Measurements from ENCODE around the gene CCDC71. TPM values are rescaled to one million over a fixed set of nuclear protein-coding genes. Genes with fewer than 3 reads are reported as not detected.

Gene CCDC71
- total and polyA plus RNA-seq, 9 of the 15 experiments (the other 6 are each of a cell fraction or from before 2014, with no cell fraction given) = 0.13 to 19.3 (median 14.3) TPM

DNA sequence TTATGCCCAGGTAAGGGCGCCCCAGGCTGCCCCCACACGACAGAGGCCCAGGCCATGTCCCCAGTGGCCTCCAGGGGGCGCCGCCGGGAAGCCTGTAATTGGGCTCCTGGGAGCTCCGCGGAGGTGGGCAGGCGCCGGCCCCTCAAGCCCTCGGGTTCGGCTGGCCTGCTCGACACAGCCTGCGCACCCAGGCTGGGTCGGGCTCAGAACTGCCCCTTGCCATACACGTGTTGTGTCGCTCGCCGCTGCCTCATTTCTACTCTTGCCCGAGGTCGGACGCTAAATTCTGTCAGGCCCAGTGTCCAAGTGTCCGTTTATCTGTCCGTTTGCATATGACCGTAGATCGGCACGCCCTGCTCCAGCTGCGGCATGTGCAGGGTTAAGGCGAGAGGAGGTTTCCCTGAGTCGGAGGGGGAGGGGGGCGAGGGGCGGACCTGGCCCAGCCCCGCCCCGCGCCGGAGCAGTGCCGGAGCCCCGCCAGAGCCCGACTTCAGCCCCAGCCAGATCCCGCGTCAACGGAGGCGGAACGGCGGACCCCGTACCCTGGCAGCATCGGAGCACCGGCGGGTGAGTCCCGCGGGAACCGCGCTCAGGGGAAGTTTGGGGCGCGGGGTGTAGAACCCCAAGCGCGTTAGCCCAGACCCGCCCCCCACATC lies 5.1 kb upstream of the CCDC71 start, which contains the start of gene KLHDC8B (continued):
- TF ChIP-seq HDAC1 (IDR thresholded peaks at IDR 0.05) = peak in 1 of 2 experiments; percentile 91; a peak in 2 of 4 replicates
- no peak for TF ChIP-seq RFX1 (IDR thresholded peaks at IDR 0.05)
- TF ChIP-seq, protein P1, sequence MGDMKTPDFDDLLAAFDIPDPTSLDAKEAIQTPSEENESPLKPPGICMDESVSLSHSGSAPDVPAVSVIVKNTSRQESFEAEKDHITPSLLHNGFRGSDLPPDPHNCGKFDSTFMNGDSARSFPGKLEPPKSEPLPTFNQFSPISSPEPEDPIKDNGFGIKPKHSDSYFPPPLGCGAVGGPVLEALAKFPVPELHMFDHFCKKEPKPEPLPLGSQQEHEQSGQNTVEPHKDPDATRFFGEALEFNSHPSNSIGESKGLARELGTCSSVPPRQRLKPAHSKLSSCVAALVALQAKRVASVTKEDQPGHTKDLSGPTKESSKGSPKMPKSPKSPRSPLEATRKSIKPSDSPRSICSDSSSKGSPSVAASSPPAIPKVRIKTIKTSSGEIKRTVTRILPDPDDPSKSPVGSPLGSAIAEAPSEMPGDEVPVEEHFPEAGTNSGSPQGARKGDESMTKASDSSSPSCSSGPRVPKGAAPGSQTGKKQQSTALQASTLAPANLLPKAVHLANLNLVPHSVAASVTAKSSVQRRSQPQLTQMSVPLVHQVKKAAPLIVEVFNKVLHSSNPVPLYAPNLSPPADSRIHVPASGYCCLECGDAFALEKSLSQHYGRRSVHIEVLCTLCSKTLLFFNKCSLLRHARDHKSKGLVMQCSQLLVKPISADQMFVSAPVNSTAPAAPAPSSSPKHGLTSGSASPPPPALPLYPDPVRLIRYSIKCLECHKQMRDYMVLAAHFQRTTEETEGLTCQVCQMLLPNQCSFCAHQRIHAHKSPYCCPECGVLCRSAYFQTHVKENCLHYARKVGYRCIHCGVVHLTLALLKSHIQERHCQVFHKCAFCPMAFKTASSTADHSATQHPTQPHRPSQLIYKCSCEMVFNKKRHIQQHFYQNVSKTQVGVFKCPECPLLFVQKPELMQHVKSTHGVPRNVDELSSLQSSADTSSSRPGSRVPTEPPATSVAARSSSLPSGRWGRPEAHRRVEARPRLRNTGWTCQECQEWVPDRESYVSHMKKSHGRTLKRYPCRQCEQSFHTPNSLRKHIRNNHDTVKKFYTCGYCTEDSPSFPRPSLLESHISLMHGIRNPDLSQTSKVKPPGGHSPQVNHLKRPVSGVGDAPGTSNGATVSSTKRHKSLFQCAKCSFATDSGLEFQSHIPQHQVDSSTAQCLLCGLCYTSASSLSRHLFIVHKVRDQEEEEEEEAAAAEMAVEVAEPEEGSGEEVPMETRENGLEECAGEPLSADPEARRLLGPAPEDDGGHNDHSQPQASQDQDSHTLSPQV (IDR thresholded peaks at IDR 0.05) = peak; percentile 81; the same call in 1 of the 2 replicates
- TF ChIP-seq, protein P2, sequence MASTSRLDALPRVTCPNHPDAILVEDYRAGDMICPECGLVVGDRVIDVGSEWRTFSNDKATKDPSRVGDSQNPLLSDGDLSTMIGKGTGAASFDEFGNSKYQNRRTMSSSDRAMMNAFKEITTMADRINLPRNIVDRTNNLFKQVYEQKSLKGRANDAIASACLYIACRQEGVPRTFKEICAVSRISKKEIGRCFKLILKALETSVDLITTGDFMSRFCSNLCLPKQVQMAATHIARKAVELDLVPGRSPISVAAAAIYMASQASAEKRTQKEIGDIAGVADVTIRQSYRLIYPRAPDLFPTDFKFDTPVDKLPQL (IDR thresholded peaks at IDR 0.05; ENCODE audit: extremely low read depth, insufficient read length) = no peak
- TF ChIP-seq NFIX (CRISPR knock-in tag; IDR thresholded peaks at IDR 0.05; ENCODE audit: low read depth) = no peak
- TF ChIP-seq MITF (IDR thresholded peaks at IDR 0.05) = peak; percentile 46; the same call in 1 of the 2 replicates
- TF ChIP-seq UBTF (IDR thresholded peaks at IDR 0.05; ENCODE audit: borderline replicate concordance in 1 of 2, low read depth in 2 of 2, low read length in 2 of 2) = peak in 1 of 2 experiments; percentile 40; a peak in 1 of 4 replicates
- no peak for TF ChIP-seq CCAR2 (IDR thresholded peaks at IDR 0.05; ENCODE audit: low read depth, low read length)
- no peak for TF ChIP-seq CSDE1 (IDR thresholded peaks at IDR 0.05)
- TF ChIP-seq ZNF696 (CRISPR knock-in tag; conservative IDR thresholded peaks at IDR 0.05) = no peak
- no peak for TF ChIP-seq POU5F1 (IDR thresholded peaks at IDR 0.05; ENCODE audit: borderline replicate concordance, low read depth, low read length, partially characterized antibody)
- TF ChIP-seq TCFL5 (CRISPR knock-in tag; conservative IDR thresholded peaks at IDR 0.05) = no peak
- TF ChIP-seq SRSF9 (IDR thresholded peaks at IDR 0.05; ENCODE audit: borderline replicate concordance, low read depth, low read length) = no peak
- no peak for TF ChIP-seq POLR2B (IDR thresholded peaks at IDR 0.05; ENCODE audit: low read depth, partially characterized antibody)
- peak; percentile 83 to 86 for TF ChIP-seq NRF1 (conservative IDR thresholded peaks at IDR 0.05 in 1 of 2, IDR thresholded peaks at IDR 0.05 in 1 of 2)
- peak; percentile 72 to 77 for TF ChIP-seq MAZ (CRISPR knock-in tag; conservative IDR thresholded peaks at IDR 0.05 in 1 of 2, IDR thresholded peaks at IDR 0.05 in 1 of 2)
- TF ChIP-seq WHSC1 (IDR thresholded peaks at IDR 0.05; ENCODE audit: low read length) = no peak
- TF ChIP-seq GATA2 (CRISPR knock-in tag; IDR thresholded peaks at IDR 0.05) = peak; percentile 79
- no peak for TF ChIP-seq MCM2 (IDR thresholded peaks at IDR 0.05; ENCODE audit: low read depth)
